ENCODE measurements around the gene MLEC.

Gene MLEC

DNA sequence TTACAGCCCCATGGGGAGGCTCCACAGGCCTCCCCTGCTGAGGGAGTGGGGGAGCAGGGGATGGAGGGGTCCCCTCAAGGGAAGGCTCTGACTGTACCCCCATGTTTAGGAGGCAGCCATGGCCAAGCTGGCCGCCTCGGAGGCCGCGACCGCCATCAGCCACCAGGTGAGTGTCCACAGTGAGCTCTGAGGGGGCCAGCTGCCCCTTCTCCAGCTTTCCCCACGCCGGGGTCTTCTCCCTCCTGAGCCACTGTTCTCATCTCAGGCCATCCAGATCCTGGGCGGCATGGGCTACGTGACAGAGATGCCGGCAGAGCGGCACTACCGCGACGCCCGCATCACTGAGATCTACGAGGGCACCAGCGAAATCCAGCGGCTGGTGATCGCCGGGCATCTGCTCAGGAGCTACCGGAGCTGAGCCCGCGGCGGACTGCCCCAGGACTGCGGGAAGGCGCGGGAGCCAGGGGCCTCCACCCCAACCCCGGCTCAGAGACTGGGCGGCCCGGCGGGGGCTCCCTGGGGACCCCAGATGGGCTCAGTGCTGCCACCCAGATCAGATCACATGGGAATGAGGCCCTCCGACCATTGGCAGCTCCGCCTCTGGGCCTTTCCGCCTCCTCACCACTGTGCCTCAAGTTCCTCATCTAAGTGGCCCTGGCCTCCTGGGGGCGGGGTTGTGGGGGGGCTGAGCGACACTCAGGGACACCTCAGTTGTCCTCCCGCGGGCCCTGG lies 52.2 kb downstream of the MLEC start:
- DNase-seq (ENCODE audit: low read depth in 4 of 4, low spot score in 1 of 4), result no peak

DNA sequence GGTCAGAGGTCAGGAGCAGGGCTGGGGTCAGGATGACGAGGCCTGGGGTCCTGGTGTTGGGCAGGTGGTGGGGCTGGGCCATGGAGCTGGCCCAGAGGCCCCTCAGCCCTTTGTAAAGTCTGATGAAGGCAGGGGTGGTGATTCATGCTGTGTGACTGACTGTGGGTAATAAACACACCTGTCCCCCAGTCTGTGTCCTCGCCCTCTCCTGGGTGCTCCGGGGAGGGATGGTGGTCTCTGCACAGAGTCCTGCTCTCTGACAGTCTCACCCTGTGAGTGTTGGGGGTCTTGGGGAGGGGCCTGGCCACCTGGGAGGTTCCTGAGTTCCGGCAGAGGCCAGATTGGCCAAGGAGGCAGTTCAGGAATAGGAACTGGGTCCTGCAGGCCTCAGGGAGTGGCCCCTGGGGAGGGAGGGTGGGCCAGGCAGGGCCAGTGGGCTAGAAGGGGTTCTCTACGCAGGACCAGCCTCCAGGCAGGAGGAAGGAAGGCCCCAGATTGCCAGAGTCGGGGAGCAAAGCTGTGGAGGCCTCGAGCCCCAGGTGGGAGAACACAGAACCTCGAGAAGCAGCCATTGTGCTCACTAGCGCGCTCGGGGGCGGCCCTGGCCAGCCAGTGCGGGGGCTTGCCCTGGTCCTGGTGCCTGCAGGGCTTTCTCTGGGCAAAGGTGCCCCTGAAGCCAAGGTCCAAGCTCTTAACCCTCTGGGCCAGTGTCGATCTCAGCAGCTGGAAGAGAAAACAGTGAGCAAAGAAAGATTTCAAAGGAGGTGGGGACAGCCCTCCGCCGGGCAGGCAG lies 53.1 kb downstream of the MLEC start:
- DNase-seq (ENCODE audit: low read depth in 4 of 4, low spot score in 1 of 4), result no peak

DNA sequence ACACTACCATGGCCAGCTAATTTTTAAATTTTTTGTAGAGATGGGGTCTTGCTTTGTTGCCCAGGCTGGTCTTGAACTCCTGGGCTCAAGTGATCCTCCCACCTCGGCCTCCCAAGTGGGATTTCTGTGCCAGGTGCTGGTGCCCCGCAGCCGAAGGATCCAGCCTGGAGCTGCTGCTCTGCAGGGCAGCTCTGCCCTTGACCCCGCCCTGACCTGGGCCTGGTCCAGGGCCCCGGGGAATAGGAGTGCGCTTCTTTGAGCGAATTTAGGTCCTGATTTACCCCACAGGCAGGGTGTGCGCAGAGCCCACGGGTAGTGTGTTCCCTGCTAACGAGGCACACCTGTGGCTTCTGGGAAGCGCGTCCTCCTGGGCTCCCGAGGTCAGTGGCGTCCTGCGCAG lies 53.9 kb downstream of the MLEC start:
- DNase-seq (ENCODE audit: low read depth in 4 of 4, low spot score in 1 of 4), result no peak

DNA sequence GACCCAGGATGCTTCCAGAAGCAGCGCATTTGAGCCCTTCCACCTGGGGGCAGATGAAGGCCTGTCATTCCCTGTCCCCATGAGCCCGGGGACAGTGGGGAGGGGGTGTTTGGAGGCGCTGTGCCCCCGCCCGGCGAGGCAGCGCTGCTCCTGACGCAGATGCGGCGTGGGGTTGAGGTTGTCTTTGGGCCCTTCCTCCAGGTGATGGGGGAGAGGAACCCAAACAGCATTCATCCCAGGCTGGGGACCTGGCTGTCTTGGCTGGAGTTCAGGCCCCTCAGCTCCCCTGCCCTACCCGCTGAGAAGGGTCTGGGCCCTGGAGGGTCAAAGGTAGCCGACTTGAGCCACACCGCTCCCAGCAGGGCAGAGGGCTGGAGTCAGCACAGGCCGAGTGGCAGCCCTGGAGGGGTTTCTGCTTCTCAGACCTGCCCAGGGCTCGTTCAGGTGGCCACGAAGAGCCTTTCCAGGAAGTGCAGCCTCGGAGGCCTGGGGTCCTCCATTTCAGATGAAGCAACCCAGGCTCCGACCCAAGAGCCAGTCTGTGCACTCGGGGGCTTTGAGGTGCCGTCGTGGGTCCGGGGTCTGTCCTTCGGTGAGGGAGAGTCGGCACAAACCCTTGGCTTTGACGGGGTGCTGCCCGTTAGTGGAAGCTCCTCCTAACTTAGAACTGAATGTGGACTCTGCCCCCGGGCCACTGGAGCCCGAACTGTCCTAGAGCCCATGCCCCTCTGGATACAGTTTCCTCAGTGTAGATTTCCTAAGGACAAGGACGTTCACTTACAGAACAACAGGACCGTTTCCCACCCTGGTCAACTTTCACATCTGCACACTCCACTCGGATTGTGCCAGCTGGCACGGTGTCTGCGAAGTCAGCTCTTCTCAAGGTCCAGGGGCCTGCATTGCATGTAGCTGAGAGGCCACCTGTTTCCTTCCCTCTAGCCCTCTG lies 54.8 kb downstream of the MLEC start:
- no peak for DNase-seq (ENCODE audit: low read depth in 4 of 4, low spot score in 1 of 4)

DNA sequence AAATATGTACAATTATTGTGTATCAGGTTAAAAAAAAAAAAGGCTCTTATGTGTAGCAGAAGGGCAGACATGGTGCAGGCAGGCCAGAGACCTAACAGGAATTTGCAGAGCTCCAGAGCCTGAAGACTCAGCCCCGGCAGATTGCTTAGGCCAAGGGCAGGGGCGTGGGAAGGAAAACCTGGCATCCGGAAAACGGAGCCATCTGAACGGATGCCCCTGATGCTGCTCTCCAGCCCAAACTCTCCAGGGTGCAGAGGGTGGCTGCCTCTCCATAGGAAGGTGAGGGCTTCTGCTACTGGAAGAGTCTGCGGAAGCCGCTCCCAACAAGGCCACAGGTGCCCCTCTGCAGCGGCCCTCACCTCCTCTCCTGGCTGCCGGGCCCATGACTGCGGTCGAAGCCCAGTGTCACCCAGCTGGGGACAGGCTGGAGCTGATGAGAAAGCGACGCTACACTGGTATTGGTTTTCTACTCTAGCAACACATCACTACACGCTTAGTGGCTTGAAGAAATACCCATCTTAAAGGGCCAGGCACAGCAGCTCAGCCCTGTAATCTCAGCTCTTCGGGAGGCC lies 58.1 kb downstream of the MLEC start:
- DNase-seq (ENCODE audit: low read depth in 4 of 4, low spot score in 1 of 4), result no peak

DNA sequence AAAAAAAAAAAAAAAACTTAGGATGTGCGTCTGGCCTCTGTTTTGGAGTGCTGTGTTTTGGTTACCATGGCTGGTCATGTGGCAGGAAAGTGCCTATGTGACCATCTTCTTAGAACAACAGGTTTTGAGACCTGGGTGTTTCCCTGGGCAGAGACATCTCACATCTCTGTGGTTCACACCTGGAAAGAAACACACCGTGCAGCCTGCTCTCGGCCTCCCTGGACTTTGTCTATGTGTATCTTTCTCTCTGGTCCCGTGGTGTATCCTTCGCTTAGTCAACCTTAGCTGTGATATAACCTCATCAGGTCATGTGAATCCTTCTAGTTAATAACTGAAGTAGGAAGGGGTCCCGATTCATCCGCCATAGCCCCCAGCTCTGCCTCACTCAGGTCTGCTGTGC lies 61.3 kb downstream of the MLEC start:
- no peak for DNase-seq (ENCODE audit: low read depth in 4 of 4, low spot score in 1 of 4)

DNA sequence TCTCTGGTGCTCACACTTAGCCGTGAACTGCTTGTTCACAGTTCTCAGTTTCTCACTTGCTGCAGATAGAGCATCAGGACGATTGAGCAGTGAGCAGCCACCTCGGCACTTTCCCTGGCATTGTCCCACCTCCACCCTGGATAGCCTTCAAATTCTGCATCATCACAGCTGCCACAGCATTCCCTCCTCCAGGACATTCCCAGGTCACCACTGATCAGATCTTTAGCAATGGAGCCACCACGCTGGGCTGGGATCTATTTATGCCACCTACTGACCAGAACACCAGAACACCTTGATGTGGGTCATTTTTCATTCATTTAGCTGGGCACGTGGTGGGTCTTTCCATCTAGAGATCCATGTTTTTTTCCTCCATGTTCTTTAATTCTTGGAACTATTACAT lies 62.3 kb downstream of the MLEC start:
- DNase-seq (ENCODE audit: low read depth in 4 of 4, low spot score in 1 of 4), result no peak

DNA sequence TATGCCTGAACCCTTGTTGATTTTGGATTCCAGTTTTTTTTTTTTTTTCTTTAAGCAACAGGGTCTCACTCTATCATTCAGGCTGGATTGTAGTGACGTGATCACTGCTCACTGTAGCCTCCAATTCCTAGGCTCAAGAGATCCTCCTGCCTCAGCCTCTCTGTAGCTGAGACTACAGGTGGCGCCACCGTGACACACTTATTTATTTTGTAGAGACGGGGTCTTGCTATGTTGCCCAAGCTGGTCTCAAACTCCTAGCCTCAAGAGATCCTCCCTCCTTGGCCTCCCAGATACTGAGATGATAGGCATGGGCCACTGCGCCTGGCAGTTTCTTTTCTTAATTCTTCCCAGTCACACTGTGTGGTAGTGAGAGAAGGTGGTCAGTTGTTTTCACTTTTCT lies 63.9 kb downstream of the MLEC start:
- no peak for DNase-seq (ENCODE audit: low read depth in 4 of 4, low spot score in 1 of 4)

DNA sequence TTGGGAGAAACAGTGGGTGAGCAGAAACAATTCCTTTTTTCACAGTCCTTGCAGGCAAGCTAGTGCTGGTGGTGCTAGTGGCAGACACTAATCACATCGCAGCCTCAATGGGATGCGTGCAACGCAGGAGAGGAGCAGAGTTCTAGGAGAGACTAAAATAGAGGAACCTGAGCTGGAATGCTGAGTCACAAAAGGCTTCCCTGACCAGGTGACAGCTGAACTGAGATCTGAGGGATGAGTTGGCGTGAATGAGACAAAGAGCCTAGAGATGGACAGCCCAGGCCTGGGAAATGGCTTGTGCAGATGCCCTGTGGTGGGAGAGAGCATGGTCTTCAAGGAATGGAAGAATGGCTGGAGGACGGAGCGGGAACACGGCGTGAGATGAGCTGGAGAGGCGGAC lies 64.4 kb downstream of the MLEC start:
- no peak for DNase-seq (ENCODE audit: low read depth in 4 of 4, low spot score in 1 of 4)

Measured in stimulated activated CD4-positive, alpha-beta T cell treated with anti-CD3 and anti-CD28 coated beads, Interleukin-1b, Interleukin-23, amount 100 ng/mL, for 24 hours (primary cell).